Nephron (organoid): ENCODE measurements around the gene LHFPL6.

Experiments
- H3K27ac Mint-ChIP-seq, 3 experiments: 2 replicates each; pipeline ENCODE4 v1.8.0; 2020; ENCODE audit warnings: mixed read lengths in 3 of 3, mild to moderate bottlenecking in 2 of 3, moderate library complexity in 1 of 3
- H3K27me3 Mint-ChIP-seq: 2 replicates; pipeline ENCODE4 v1.8.0; 2021; ENCODE audit warnings: low read depth, mild to moderate bottlenecking, moderate library complexity, mixed read lengths
- H3K36me3 Mint-ChIP-seq: 2 replicates; pipeline ENCODE4 v1.8.0; 2020; ENCODE audit warnings: low read depth, mixed read lengths
- H3K4me1 Mint-ChIP-seq: 2 replicates; pipeline ENCODE4 v1.8.0; 2020; ENCODE audit warnings: mixed read lengths
- H3K4me3 Mint-ChIP-seq, 3 experiments: 2 replicates each; pipeline ENCODE4 v1.8.0; 2020; ENCODE audit warnings: mild to moderate bottlenecking in 3 of 3, mixed read lengths in 3 of 3, moderate library complexity in 2 of 3
- H3K9me3 Mint-ChIP-seq: 2 replicates; pipeline ENCODE4 v1.8.0; 2020; ENCODE audit warnings: mixed read lengths
- CTCF ChIP-seq, 3 experiments: fragments of 200-600 bp; sonication (generic); IDR thresholded peaks; one replicate each; pipeline ENCODE4 v1.5.0; 2021; ENCODE audit warnings: antibody characterized with exemption in 3 of 3; ENCODE audit not compliant: unreplicated experiment in 3 of 3

Gene LHFPL6

GRCh38 chr13:39414339-39414738 lies 188.7 kb downstream of the LHFPL6 start:
- no peaks in the 10 kb centered on the region for H3K36me3 Mint-ChIP-seq
- peaks cover 68% of the 10 kb centered on the region for H3K4me1 Mint-ChIP-seq
- H3K9me3 Mint-ChIP-seq: no peaks in the 10 kb centered on the region

GRCh38 chr13:39411511-39411910 lies 191.5 kb downstream of the LHFPL6 start:
- H3K27me3 Mint-ChIP-seq: no peaks in the 10 kb centered on the region
- H3K4me3 Mint-ChIP-seq: no peak overlapping the region
- H3K27ac Mint-ChIP-seq: no peak overlapping the region
- peaks cover 65% of the 10 kb centered on the region for H3K4me1 Mint-ChIP-seq
- no peaks in the 10 kb centered on the region for H3K36me3 Mint-ChIP-seq
- TF ChIP-seq CTCF (IDR thresholded peaks at IDR 0.05; ENCODE audit: unreplicated experiment in 3 of 3): no peak
- no peaks in the 10 kb centered on the region for H3K9me3 Mint-ChIP-seq

More at GRCh38 chr13:39414339-39414738, 188.7 kb downstream of the LHFPL6 start:
- TF ChIP-seq CTCF (IDR thresholded peaks at IDR 0.05; ENCODE audit: unreplicated experiment in 3 of 3): no peak
- Mint-ChIP-seq H3K27ac (peak overlapping the region; percentile 7 to 67 (median 64)), H3K27me3 (no peaks in the 10 kb centered on the region), H3K4me3 (no peak overlapping the region)

GRCh38 chr13:39410964-39411363 lies 192.0 kb downstream of the LHFPL6 start:
- no peaks in the 10 kb centered on the region for H3K9me3 Mint-ChIP-seq
- H3K4me1 Mint-ChIP-seq: peaks cover 59% of the 10 kb centered on the region
- no peaks in the 10 kb centered on the region for H3K27me3 Mint-ChIP-seq
- TF ChIP-seq CTCF (IDR thresholded peaks at IDR 0.05; ENCODE audit: unreplicated experiment in 3 of 3): no peak
- no peak overlapping the region for H3K4me3 Mint-ChIP-seq
- no peak overlapping the region for H3K27ac Mint-ChIP-seq
- no peaks in the 10 kb centered on the region for H3K36me3 Mint-ChIP-seq

- H3K9me3 Mint-ChIP-seq: no peaks in the 10 kb centered on the region
- peaks cover 59% of the 10 kb centered on the region for H3K4me1 Mint-ChIP-seq
- no peak for TF ChIP-seq CTCF (IDR thresholded peaks at IDR 0.05; ENCODE audit: unreplicated experiment in 3 of 3)
Measured at GRCh38 chr13:39410096-39410901, 192.7 kb downstream of the LHFPL6 start.

GRCh38 chr13:39408512-39408911 lies 194.5 kb downstream of the LHFPL6 start:
- H3K4me3 Mint-ChIP-seq: no peak overlapping the region

More at GRCh38 chr13:39410096-39410901, 192.7 kb downstream of the LHFPL6 start:
- Mint-ChIP-seq H3K27ac (peak overlapping the region in 2 of 3 experiments; percentile 6 to 59), H3K4me3 (no peak overlapping the region), H3K27me3 (no peaks in the 10 kb centered on the region), H3K36me3 (no peaks in the 10 kb centered on the region)

More at GRCh38 chr13:39408512-39408911, 194.5 kb downstream of the LHFPL6 start:
- no peaks in the 10 kb centered on the region for H3K36me3 Mint-ChIP-seq
- no peaks in the 10 kb centered on the region for H3K27me3 Mint-ChIP-seq
- no peaks in the 10 kb centered on the region for H3K9me3 Mint-ChIP-seq
- no peak for TF ChIP-seq CTCF (IDR thresholded peaks at IDR 0.05; ENCODE audit: unreplicated experiment in 3 of 3)
- peak overlapping the region in 1 of 3 experiments; percentile 29 for H3K27ac Mint-ChIP-seq
- H3K4me1 Mint-ChIP-seq: peaks cover 59% of the 10 kb centered on the region
